GM12878 (cell line): ENCODE results near the gene SOCS1. TPM values are rescaled to one million over a fixed set of nuclear protein-coding genes. Genes with fewer than 3 reads are reported as not detected.
A peak's percentile ranks its signal among the peaks of the same experiment; 100 is the strongest.

Experiments used
- ATF2 ChIP-seq: IDR thresholded peaks from 2 replicates; pipeline ENCODE4 v1.6.1; 2012; ENCODE audit warnings: low read length, inconsistent platforms
- BCL11A ChIP-seq: IDR thresholded peaks from 2 replicates; pipeline ENCODE4 v1.6.1; 2011; ENCODE audit warnings: low read depth, low read length
- BCLAF1 ChIP-seq: fragments of 450-650 bp; IDR thresholded peaks from 2 replicates; pipeline ENCODE4 v1.6.1; 2017; ENCODE audit warnings: antibody characterized with exemption, mild to moderate bottlenecking, moderate library complexity
- ELK1 ChIP-seq: IDR thresholded peaks from 2 replicates; pipeline ENCODE4 v1.6.1; 2012; ENCODE audit warnings: low read depth, low read length, improper control_type of control experiment
- ETV6 ChIP-seq, 2 experiments: fragments of 450-650 bp in 1 of 2; IDR thresholded peaks in 1 of 2; conservative IDR thresholded peaks in 1 of 2; 2 replicates each; pipeline ENCODE4 v1.6.1; 2014; ENCODE audit warnings: antibody characterized with exemption in 1 of 2, borderline replicate concordance in 1 of 2, low read depth in 1 of 2, mild to moderate bottlenecking in 1 of 2, moderate library complexity in 1 of 2
- EZH2 ChIP-seq: IDR thresholded peaks from 2 replicates; pipeline ENCODE4 v1.6.1; 2012; ENCODE audit warnings: low read depth, mild to moderate bottlenecking, control low read depth, inconsistent platforms, low read length, borderline replicate concordance; ENCODE audit not compliant: control insufficient read depth
- IRF5 ChIP-seq: fragments of 450-650 bp; IDR thresholded peaks from 2 replicates; pipeline ENCODE4 v1.6.1; 2017; ENCODE audit warnings: borderline replicate concordance
- JUND ChIP-seq: IDR thresholded peaks from 2 replicates; pipeline ENCODE4 v1.6.1; 2012; ENCODE audit warnings: low read depth, mild to moderate bottlenecking, low read length, improper control_type of control experiment, moderate library complexity
- KAT2A ChIP-seq: conservative IDR thresholded peaks from 2 replicates; pipeline ENCODE4 v1.6.1; 2011; ENCODE audit warnings: low read depth, low read length; ENCODE audit not compliant: control insufficient read depth
- KDM1A ChIP-seq: fragments of 200-600 bp; sonication (generic); IDR thresholded peaks from 2 replicates; pipeline ENCODE4 v1.6.1; 2016; ENCODE audit warnings: borderline replicate concordance
- MYB ChIP-seq: fragments of 150-350 bp; IDR thresholded peaks from 2 replicates; pipeline ENCODE4 v1.6.1; 2014; ENCODE audit warnings: mild to moderate bottlenecking, low read depth, low read length, borderline replicate concordance
- NFIC ChIP-seq: IDR thresholded peaks from 2 replicates; pipeline ENCODE4 v1.6.1; 2012; ENCODE audit warnings: low read depth, mild to moderate bottlenecking, inconsistent platforms, low read length, moderate library complexity
- NFXL1 ChIP-seq: fragments of 450-650 bp; IDR thresholded peaks from 2 replicates; pipeline ENCODE4 v1.6.1; 2017; ENCODE audit warnings: antibody characterized with exemption, mild to moderate bottlenecking, borderline replicate concordance
- NR2C2 ChIP-seq: IDR thresholded peaks from 2 replicates; pipeline ENCODE4 v1.6.1; 2011; ENCODE audit warnings: borderline replicate concordance, low read depth; ENCODE audit not compliant: control insufficient read depth, insufficient read length
- NR2F1 ChIP-seq: fragments of 450-650 bp; conservative IDR thresholded peaks from 2 replicates; pipeline ENCODE4 v1.6.1; 2017; ENCODE audit warnings: mild to moderate bottlenecking
- POLR2A ChIP-seq: IDR thresholded peaks from 2 replicates; pipeline ENCODE4 v1.6.1; 2011; ENCODE audit warnings: low read depth, mild to moderate bottlenecking, low read length
- RELB ChIP-seq: fragments of 450-650 bp; IDR thresholded peaks from 2 replicates; pipeline ENCODE4 v1.6.1; 2017; ENCODE audit warnings: low read depth, mild to moderate bottlenecking, moderate library complexity
- RUNX3 ChIP-seq: IDR thresholded peaks from 2 replicates; pipeline ENCODE4 v1.6.1; 2012; ENCODE audit warnings: low read length, inconsistent platforms
- SIN3A ChIP-seq: IDR thresholded peaks from 2 replicates; pipeline ENCODE4 v1.6.1; 2012; ENCODE audit warnings: low read depth, low read length, improper control_type of control experiment
- SREBF1 ChIP-seq: IDR thresholded peaks from 2 replicates; pipeline ENCODE4 v1.6.1; 2012; ENCODE audit warnings: mild to moderate bottlenecking, low read length
- WRNIP1 ChIP-seq: IDR thresholded peaks from 2 replicates; pipeline ENCODE4 v1.6.1; 2011; ENCODE audit warnings: low read depth, low read length, improper control_type of control experiment, borderline replicate concordance
- ZNF622 ChIP-seq: fragments of 450-650 bp; IDR thresholded peaks from 2 replicates; pipeline ENCODE4 v1.6.1; 2017; ENCODE audit warnings: mild to moderate bottlenecking, inconsistent platforms
- polyA plus RNA-seq, 11 experiments: library from polyadenylated mRNA; depleted of rRNA in 4 of 11; unstranded in 6 of 11; stranded (reverse) in 5 of 11; fragments of >200 nt; fragmentation: Nextera tagmentation in 4 of 11; fragmentation: Illumina TruSeq in 1 of 11; extraction: Ambion mirVana in 4 of 11; extraction: Trizol in 1 of 11; gene quantifications; 1 replicate in 1 of 11; 2 replicates in 10 of 11; pipeline versions ENCODE4 v1.2.1 to v1.2.3, GENCODE V29; 2011 to 2016; ENCODE audit warnings: inconsistent platforms in 2 of 11, missing spikeins in 2 of 11, low read depth in 1 of 11
- total RNA-seq, 4 experiments: library from RNA; depleted of rRNA in 3 of 4; stranded (reverse); fragments of >200 nt in 3 of 4; fragmentation: Illumina TruSeq in 1 of 4; extraction: Trizol in 1 of 4; gene quantifications; 2 replicates each; pipeline versions ENCODE4 v1.2.1 to v1.2.3, GENCODE V29; 2013 to 2021

SOCS1 gene
- total and polyA plus RNA-seq, 10 of the 15 experiments (the other 5 are each of a cell fraction or from before 2014, with no cell fraction given), result 0.42 to 39.8 (median 11.2) TPM

- TF ChIP-seq KDM1A, result no peak
- no peak for TF ChIP-seq NR2C2
- TF ChIP-seq ATF2, result no peak; the same call in 1 of the 2 replicates
- TF ChIP-seq SREBF1, result no peak
- TF ChIP-seq EZH2, result no peak
- no peak for TF ChIP-seq NFXL1
- no peak for TF ChIP-seq WRNIP1
- TF ChIP-seq KAT2A, result no peak
- 0 out of 2 replicates have a peak, but pooled peaks have one; percentile 5 for TF ChIP-seq JUND
- 0 out of 2 replicates have a peak, but pooled peaks have one; percentile 58 for TF ChIP-seq MYB
- TF ChIP-seq RUNX3, result peak; percentile 96
- no peak for TF ChIP-seq NFIC
- TF ChIP-seq BCLAF1, result no peak
- peak in 1 of 2 experiments; percentile 76; a peak in 1 of 4 replicates for TF ChIP-seq ETV6 (conservative IDR thresholded peaks at IDR 0.05 in 1 of 2, IDR thresholded peaks at IDR 0.05 in 1 of 2; ENCODE audit: borderline replicate concordance in 1 of 2, low read depth in 1 of 2)
- TF ChIP-seq POLR2A, result peak; percentile 58
- TF ChIP-seq IRF5, result no peak; the same call in 1 of the 2 replicates
- TF ChIP-seq NR2F1, result peak; percentile 74
- TF ChIP-seq RELB, result peak; percentile 87
- TF ChIP-seq BCL11A, result peak; percentile 82
- no peak for TF ChIP-seq ZNF622
- no peak for TF ChIP-seq SIN3A
- TF ChIP-seq ELK1, result no peak
Observed at GRCh38 chr16:11297492-11298142, 41.6 kb upstream of the SOCS1 start (continued).
